Endodermal cell (in vitro differentiated cells): ENCODE results near the gene CHP2. TPM values are rescaled to one million over a fixed set of nuclear protein-coding genes. Genes with fewer than 3 reads are reported as not detected.

Experiments used
- DNase-seq: peaks from one replicate; pipeline ENCODE4 v3.0.0-alpha.2; 2017
- H3K27ac ChIP-seq: 2 replicates; pipeline ENCODE4 v1.5.1; 2013; ENCODE audit warnings: mild to moderate bottlenecking, low read depth, low read length, moderate library complexity
- H3K27me3 ChIP-seq: 2 replicates; pipeline ENCODE4 v1.6.1; 2013; ENCODE audit warnings: mild to moderate bottlenecking, low read length, moderate library complexity; ENCODE audit not compliant: insufficient read depth, control insufficient read depth, poor library complexity, severe bottlenecking
- H3K36me3 ChIP-seq: 2 replicates; pipeline ENCODE4 v1.7.0; 2013; ENCODE audit warnings: mild to moderate bottlenecking, low read length, moderate library complexity; ENCODE audit not compliant: control insufficient read depth, insufficient read depth
- H3K4me1 ChIP-seq: one replicate; pipeline ENCODE4 v1.7.0; 2013; ENCODE audit warnings: low read length; ENCODE audit not compliant: control insufficient read depth, insufficient read depth
- H3K4me3 ChIP-seq: 2 replicates; pipeline ENCODE4 v1.5.1; 2013; ENCODE audit warnings: mild to moderate bottlenecking, low read length, moderate library complexity
- H3K9ac ChIP-seq: 2 replicates; pipeline ENCODE4 v1.6.1; 2013; ENCODE audit warnings: mild to moderate bottlenecking, low read length, moderate library complexity; ENCODE audit not compliant: poor library complexity, severe bottlenecking; ENCODE audit errors: extremely low read depth
- H3K9me3 ChIP-seq: 2 replicates; pipeline ENCODE4 v1.6.1; 2013; ENCODE audit warnings: mild to moderate bottlenecking, low read length, moderate library complexity; ENCODE audit not compliant: control insufficient read depth
- H3K27ac Mint-ChIP-seq: 2 replicates; pipeline ENCODE4 v1.8.0; 2020; ENCODE audit warnings: mixed read lengths
- H3K27me3 Mint-ChIP-seq: 2 replicates; pipeline ENCODE4 v1.8.0; 2021; ENCODE audit warnings: mild to moderate bottlenecking, mixed read lengths; ENCODE audit not compliant: insufficient read depth
- H3K36me3 Mint-ChIP-seq: 2 replicates; pipeline ENCODE4 v1.8.0; 2020; ENCODE audit warnings: low read depth, mixed read lengths
- H3K4me1 Mint-ChIP-seq: 2 replicates; pipeline ENCODE4 v1.8.0; 2020; ENCODE audit warnings: mixed read lengths
- H3K4me3 Mint-ChIP-seq: 2 replicates; pipeline ENCODE4 v1.8.0; 2020; ENCODE audit warnings: mild to moderate bottlenecking, moderate library complexity, mixed read lengths
- H3K9me3 Mint-ChIP-seq: 2 replicates; pipeline ENCODE4 v1.8.0; 2020; ENCODE audit warnings: mild to moderate bottlenecking, mixed read lengths
- CTCF ChIP-seq: fragments of 200-600 bp; sonication (generic); conservative IDR thresholded peaks from 2 replicates; pipeline ENCODE4 v1.5.0; 2021; ENCODE audit warnings: antibody characterized with exemption, mild to moderate bottlenecking
- WGBS, 2 experiments: methylation state at CpG; one replicate each; pipeline versions ENCODE4 v1.1.5 to v1.1.7; 2013; ENCODE audit warnings: missing lambda C conversion rate in 2 of 2, mixed read lengths in 1 of 2; ENCODE audit not compliant: insufficient coverage in 1 of 2, insufficient read length in 1 of 2; 5-methylcytosine and 5-hydroxymethylcytosine counted together
- long read RNA-seq, 4 experiments: library from polyadenylated mRNA in 2 of 4; library from RNA in 1 of 4; library from capped mRNA in 1 of 4; stranded (forward) in 3 of 4; unstranded in 1 of 4; transcript quantifications; one replicate each; pipeline ENCODE4 v2.0.0, GENCODE V29; 2020 to 2021; ENCODE audit warnings: inconsistent platforms in 1 of 4
- polyA plus RNA-seq, 2 experiments: library from polyadenylated mRNA; stranded (reverse); fragments of 50-300 nt; gene quantifications; one replicate each; pipeline ENCODE4 v1.2.3, GENCODE V29; 2013
- total RNA-seq, 2 donors: library from RNA; stranded (reverse); fragmentation: NEBNext Ultra II Directional in 1 of 2; extraction: Animal tissue kit (Norgen Biotek cat#: 25700) in 1 of 2; gene quantifications; 2 replicates in 1 of 2; 3 replicates in 1 of 2; pipeline ENCODE4 v1.2.1, GENCODE V29; 2021

Gene CHP2
- 1 to 10 TPM in 1 of 2 donors, under 1 TPM in 1; 0.46 to 1.2 TPM for total RNA-seq
- 0.11 TPM for polyA plus RNA-seq (2013, experiment 1 of 2)
- polyA plus RNA-seq (2013, experiment 2 of 2), result 0.12 TPM
- long read RNA-seq, experiment 1, result 0 reads
- long read RNA-seq, experiment 2, transcript CHP2-201 (7 exons, 2,382 nt), result major isoform, 5 of 6 reads
- long read RNA-seq, experiment 2, partial matches to known transcripts, result 0 of 6 reads
- long read RNA-seq, experiment 2, other reads (novel, unspliced or antisense), result 1 of 6 reads
- long read RNA-seq, experiment 3, transcript CHP2-201 (7 exons, 2,382 nt), result major isoform, 6 of 6 reads
- long read RNA-seq, experiment 3, partial matches to known transcripts, result 0 of 6 reads
- long read RNA-seq, experiment 3, other reads (novel, unspliced or antisense), result 0 of 6 reads
- long read RNA-seq, experiment 4, result 0 reads

- H3K27ac Mint-ChIP-seq, result no peak within 1 kb of the TSS
- Histone ChIP-seq H3K4me3 (no peak within 1 kb of the TSS), H3K9ac (no peak within 1 kb of the TSS), H3K9me3 (no peaks in the 10 kb centered on the region), H3K27ac (no peak within 1 kb of the TSS), H3K36me3 (no peaks in the 10 kb centered on the region), H3K4me1 (no peaks in the 10 kb centered on the region), H3K27me3 (peaks cover 28% of the 10 kb centered on the region)
- no peaks in the 10 kb centered on the region for H3K4me1 Mint-ChIP-seq
- peaks cover 12% of the 10 kb centered on the region for H3K9me3 Mint-ChIP-seq
- peaks cover 1% of the 10 kb centered on the region for H3K36me3 Mint-ChIP-seq
- WGBS, 2 experiments, result 44 to 72% methylated on average over 28 to 80 of the region's 80 CpGs
- H3K27me3 Mint-ChIP-seq, result peaks cover 60% of the 10 kb centered on the region
- peak within 1 kb of the TSS; percentile 46 for H3K4me3 Mint-ChIP-seq
- peak; percentile 64 for DNase-seq
- no peak for TF ChIP-seq CTCF
Observed at GRCh38 chr16:23754594-23755483, at the start of gene CHP2. Gene CHP2 (plus strand): TSS chr16:23755026. CDS start chr16:23755050, 24 bp downstream.

- H3K4me3 ChIP-seq, result no peak overlapping the region
- Mint-ChIP-seq H3K9me3 (peaks cover 17% of the 10 kb centered on the region), H3K27me3 (peaks cover 21% of the 10 kb centered on the region), H3K4me1 (peaks cover 3% of the 10 kb centered on the region), H3K36me3 (no peaks in the 10 kb centered on the region), H3K4me3 (no peak overlapping the region), H3K27ac (no peak overlapping the region)
- no peak for TF ChIP-seq CTCF
- no peak overlapping the region for H3K27ac ChIP-seq
- H3K9me3 ChIP-seq, result no peaks in the 10 kb centered on the region
- 85% methylated on average over 2 of the region's 2 CpGs; no CpG with 5 or more reads in 1 of the 2 experiments for WGBS, 2 experiments
- no peak for DNase-seq
- H3K4me1 ChIP-seq, result no peaks in the 10 kb centered on the region
- H3K36me3 ChIP-seq, result no peaks in the 10 kb centered on the region
- no peaks in the 10 kb centered on the region for H3K27me3 ChIP-seq
- no peak overlapping the region for H3K9ac ChIP-seq
Observed at GRCh38 chr16:23705517-23705902, 49.3 kb upstream of the CHP2 start.

GRCh38 chr16:23706439-23706838, 48.4 kb upstream of the CHP2 start:
- Mint-ChIP-seq H3K27me3 (peaks cover 30% of the 10 kb centered on the region), H3K9me3 (peaks cover 17% of the 10 kb centered on the region), H3K4me1 (no peaks in the 10 kb centered on the region), H3K4me3 (no peak overlapping the region), H3K36me3 (no peaks in the 10 kb centered on the region), H3K27ac (no peak overlapping the region)
- no peak for DNase-seq
- Histone ChIP-seq H3K36me3 (no peaks in the 10 kb centered on the region), H3K9ac (no peak overlapping the region), H3K4me3 (no peak overlapping the region), H3K4me1 (no peaks in the 10 kb centered on the region), H3K27me3 (no peaks in the 10 kb centered on the region), H3K27ac (no peak overlapping the region), H3K9me3 (no peaks in the 10 kb centered on the region)
- 91 to 95% methylated on average over 4 of the region's 4 CpGs for WGBS, 2 experiments
- TF ChIP-seq CTCF, result no peak
